ENCODE data around the gene PI4K2A.
A peak's percentile ranks its signal among the peaks of the same experiment; 100 is the strongest.
"Not testable (repeated sequence)": the region's sequence is repeated elsewhere in the genome, so short reads cannot be mapped to it uniquely, and the experiment has no call there.

PI4K2A gene

GRCh38 chr10:97675222-97675621, 34.8 kb downstream of the PI4K2A start:
- no peak for DNase-seq

GRCh38 chr10:97676770-97677581, 36.5 kb downstream of the PI4K2A start:
- DNase-seq = peak; percentile 10 to 67 (median 37)

GRCh38 chr10:97679594-97679993, 39.1 kb downstream of the PI4K2A start:
- no peak for DNase-seq

GRCh38 chr10:97682042-97682441, 41.6 kb downstream of the PI4K2A start:
- no peak for DNase-seq

GRCh38 chr10:97683556-97684367, 43.3 kb downstream of the PI4K2A start:
- no peak for DNase-seq

- DNase-seq = not testable (repeated sequence)
Measured at GRCh38 chr10:97684368-97684713, 43.9 kb downstream of the PI4K2A start.

GRCh38 chr10:97684866-97685394, 44.5 kb downstream of the PI4K2A start:
- DNase-seq = no peak

- no peak for DNase-seq
Measured at GRCh38 chr10:97685395-97685958, 45.0 kb downstream of the PI4K2A start.

- peak in 1 of 5 experiments; percentile 70 for DNase-seq
Measured at GRCh38 chr10:97686301-97686961, 46.0 kb downstream of the PI4K2A start.

- DNase-seq = peak; percentile 87 to 97 (median 95)
Measured at GRCh38 chr10:97686962-97687784, 46.7 kb downstream of the PI4K2A start, which contains the start of gene AVPI1. TSS of gene AVPI1 (minus strand) at chr10:97687241. CDS start at chr10:97679905, 7,336 bp downstream.

- no peak for DNase-seq
Measured at GRCh38 chr10:97687785-97688781, 47.6 kb downstream of the PI4K2A start.

GRCh38 chr10:97689559-97690020, 49.1 kb downstream of the PI4K2A start:
- DNase-seq = no peak

- DNase-seq = no peak
Measured at GRCh38 chr10:97690133-97690532, 49.7 kb downstream of the PI4K2A start.

GRCh38 chr10:97698072-97698655, 57.7 kb downstream of the PI4K2A start:
- not testable (repeated sequence) for DNase-seq

- DNase-seq = peak in 3 of 5 experiments; percentile 22 to 76 (median 43)
Measured at GRCh38 chr10:97701438-97702069, 61.1 kb downstream of the PI4K2A start.

GRCh38 chr10:97703398-97704067, 63.1 kb downstream of the PI4K2A start:
- no peak for DNase-seq

GRCh38 chr10:97704341-97704740, 63.9 kb downstream of the PI4K2A start:
- no peak for DNase-seq

GRCh38 chr10:97705006-97705670, 64.7 kb downstream of the PI4K2A start:
- DNase-seq = no peak

All from T-helper 2 cell (primary cell).